A549 (cell line): Measurements from ENCODE around the gene SERPINA3. TPM values are rescaled to one million over a fixed set of nuclear protein-coding genes. Genes with fewer than 3 reads are reported as not detected.

Source experiments
- ATAC-seq, 2 experiments: fragments of 200-7000 bp in 1 of 2; fragments of >200 bp in 1 of 2; cut with Nextera tagmentation in 1 of 2; cut with Tn5 transposase in 1 of 2; 3 replicates each; pipeline versions ENCODE4 v1.8.0 to v1.9.1; 2018 to 2020; ENCODE audit warnings: mild to moderate bottlenecking in 1 of 2, moderate library complexity in 1 of 2
- CTCF ChIA-PET: fragments of 300-600 bp; sonication (Branson Sonifier 250); formaldehyde crosslinking; extraction: SDS; loops from one replicate; lab custom pipeline; 2021; ENCODE audit warnings: antibody characterized with exemption, inconsistent platforms; lab: Yijun Ruan, JAX
- POLR2A ChIA-PET: fragments of 350-600 bp; formaldehyde crosslinking; extraction: SDS; loops from one replicate; lab custom pipeline; 2021; ENCODE audit warnings: antibody characterized with exemption, inconsistent platforms; lab: Yijun Ruan, JAX
- DNase-seq, 2 experiments: peaks; one replicate each; pipeline versions ENCODE4 v3.0.0 to v3.0.0-alpha.2; 2011 to 2016; ENCODE audit warnings: low read depth in 1 of 2, low spot score in 1 of 2
- FAIRE-seq: peaks from 2 replicates; lab custom pipeline; 2011; peaks lifted over from hg19 to GRCh38; lab: Jason Lieb, UNC
- H3K27ac ChIP-seq, 2 experiments: fragments of >200 bp; sonication (Bioruptor Twin); formaldehyde crosslinking; 3 replicates each; pipeline ENCODE4 v1.5.1; 2016 to 2017
- H3K4me1 ChIP-seq: fragments of >200 bp; sonication (Bioruptor Twin); formaldehyde crosslinking; 3 replicates; pipeline ENCODE4 v1.6.1; 2016
- H3K4me2 ChIP-seq: fragments of >200 bp; sonication (Bioruptor Twin); formaldehyde crosslinking; 3 replicates; pipeline ENCODE4 v1.6.1; 2016
- H3K4me3 ChIP-seq: fragments of >200 bp; sonication (Bioruptor Twin); formaldehyde crosslinking; 3 replicates; pipeline ENCODE4 v1.5.1; 2016
- H3K9me3 ChIP-seq: fragments of >200 bp; sonication (Bioruptor Twin); formaldehyde crosslinking; 3 replicates; pipeline ENCODE4 v1.6.1; 2016
- CBX8 ChIP-seq: fragments of 200-600 bp; sonication (generic); IDR thresholded peaks from 2 replicates; pipeline ENCODE4 v1.6.1; 2016
- EHMT2 ChIP-seq: fragments of 200-600 bp; sonication (generic); IDR thresholded peaks from 2 replicates; pipeline ENCODE4 v1.6.1; 2016; ENCODE audit warnings: antibody characterized with exemption, low read depth, mild to moderate bottlenecking, moderate library complexity
- ELK1 ChIP-seq: fragments of 150-350 bp; IDR thresholded peaks from 2 replicates; pipeline ENCODE4 v1.6.1; 2014; ENCODE audit warnings: low read depth, mild to moderate bottlenecking, low read length
- EP300 ChIP-seq, 2 experiments: fragments of >200 bp; sonication (Bioruptor Twin); formaldehyde crosslinking; IDR thresholded peaks; 2 replicates in 1 of 2; 3 replicates in 1 of 2; pipeline ENCODE4 v1.6.1; 2016 to 2017
- FOSL2 ChIP-seq, 2 experiments: fragments of 450-650 bp in 1 of 2; fragments of >200 bp in 1 of 2; sonication (Bioruptor Twin) in 1 of 2; formaldehyde crosslinking; IDR thresholded peaks; 2 replicates each; pipeline versions ENCODE4 v1.5.0 to v1.6.1; 2016 to 2020; ENCODE audit warnings: mild to moderate bottlenecking in 1 of 2, moderate library complexity in 1 of 2
- HDAC2 ChIP-seq: fragments of 200-600 bp; sonication (generic); IDR thresholded peaks from 2 replicates; pipeline ENCODE4 v1.6.1; 2016
- HOXB5 ChIP-seq: fragments of 250-450 bp; sonication (Bioruptor Pico); IDR thresholded peaks from 2 replicates; pipeline ENCODE4 v1.5.0; 2020; ENCODE audit warnings: mild to moderate bottlenecking, moderate library complexity
- KDM1A ChIP-seq: fragments of 200-600 bp; sonication (generic); IDR thresholded peaks from 2 replicates; pipeline ENCODE4 v1.6.1; 2016; ENCODE audit warnings: low read depth, mild to moderate bottlenecking
- MAFK ChIP-seq: fragments of 450-650 bp; IDR thresholded peaks from 2 replicates; pipeline ENCODE4 v1.6.1; 2014; ENCODE audit not compliant: partially characterized antibody
- PHF8 ChIP-seq: fragments of 200-600 bp; sonication (generic); IDR thresholded peaks from 2 replicates; pipeline ENCODE4 v1.6.1; 2016; ENCODE audit warnings: low read depth, mild to moderate bottlenecking, antibody characterized with exemption, moderate library complexity, borderline replicate concordance
- POLR2A ChIP-seq: IDR thresholded peaks from 2 replicates; pipeline ENCODE4 v1.6.1; 2012; ENCODE audit warnings: mild to moderate bottlenecking, low read length
- RAD21 ChIP-seq, 2 experiments: fragments of >200 bp in 1 of 2; sonication (Bioruptor Twin) in 1 of 2; formaldehyde crosslinking in 1 of 2; IDR thresholded peaks in 1 of 2; conservative IDR thresholded peaks in 1 of 2; 2 replicates in 1 of 2; 3 replicates in 1 of 2; pipeline ENCODE4 v1.6.1; 2012 to 2018; ENCODE audit warnings: inconsistent platforms in 1 of 2
- ZSCAN20 ChIP-seq: fragments of 250-450 bp; sonication (Bioruptor Pico); IDR thresholded peaks from 2 replicates; pipeline ENCODE4 v1.8.0; 2022; ENCODE audit warnings: mild to moderate bottlenecking, moderate library complexity
- WGBS: methylation state at CpG from one replicate; pipeline ENCODE4 v1.1.6; 2017; ENCODE audit errors: missing lambda C conversion rate; 5-methylcytosine and 5-hydroxymethylcytosine counted together
- polyA plus RNA-seq, 4 experiments: library from polyadenylated mRNA; depleted of rRNA in 3 of 4; stranded (reverse); fragments of >200 nt; fragmentation: RNase III in 1 of 4; extraction: RNeasy Plus Mini Kit Qiagen cat#74134 plus additional on column Dnase treatment in 1 of 4; gene quantifications; 2 replicates in 3 of 4; 3 replicates in 1 of 4; pipeline ENCODE4 v1.2.3, GENCODE V29; 2011 to 2017
- TF ChIP-seq, protein P1 (sequence below): IDR thresholded peaks from 2 replicates; pipeline ENCODE4 v1.6.1; 2012; ENCODE audit warnings: low read depth, borderline replicate concordance
- TF ChIP-seq, protein P2 (sequence below): fragments of >200 bp; sonication (Bioruptor Twin); formaldehyde crosslinking; IDR thresholded peaks from 3 replicates; pipeline ENCODE4 v1.6.1; 2016

The SERPINA3 gene
- polyA plus RNA-seq, 2 of the 4 experiments (the other 2 are of a cell fraction), result 3.1 to 9.1 TPM

- no peak for DNase-seq
- no peak for ATAC-seq
- POLR2A ChIA-PET, result no interaction called here
- Histone ChIP-seq H3K4me2 (no peak overlapping the region), H3K27ac (no peak overlapping the region), H3K4me3 (no peak overlapping the region), H3K4me1 (peaks cover 8% of the 10 kb centered on the region), H3K9me3 (peaks cover 45% of the 10 kb centered on the region)
- CTCF ChIA-PET, result interaction anchor here (0.6 to 2.2 kb wide), 4 partner anchors 15 to 1288 kb away, joined by 3 to 11 read pairs (median 4); partner anchors contain the start of gene IFI27L2
- WGBS, result 34% methylated on average over 5 of the region's 5 CpGs
- no peak for FAIRE-seq
- TF ChIP-seq HDAC2 (no peak), ELK1 (no peak), RAD21 (conservative IDR thresholded peaks at IDR 0.05 in 1 of 2, IDR thresholded peaks at IDR 0.05 in 1 of 2) (no peak), EP300 (IDR thresholded peaks at IDR 0.05) (no peak)
- TF ChIP-seq, protein P1, sequence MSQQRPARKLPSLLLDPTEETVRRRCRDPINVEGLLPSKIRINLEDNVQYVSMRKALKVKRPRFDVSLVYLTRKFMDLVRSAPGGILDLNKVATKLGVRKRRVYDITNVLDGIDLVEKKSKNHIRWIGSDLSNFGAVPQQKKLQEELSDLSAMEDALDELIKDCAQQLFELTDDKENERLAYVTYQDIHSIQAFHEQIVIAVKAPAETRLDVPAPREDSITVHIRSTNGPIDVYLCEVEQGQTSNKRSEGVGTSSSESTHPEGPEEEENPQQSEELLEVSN, result no peak
Observed at GRCh38 chr14:94617366-94617941, 5.3 kb downstream of the SERPINA3 start.

DNA sequence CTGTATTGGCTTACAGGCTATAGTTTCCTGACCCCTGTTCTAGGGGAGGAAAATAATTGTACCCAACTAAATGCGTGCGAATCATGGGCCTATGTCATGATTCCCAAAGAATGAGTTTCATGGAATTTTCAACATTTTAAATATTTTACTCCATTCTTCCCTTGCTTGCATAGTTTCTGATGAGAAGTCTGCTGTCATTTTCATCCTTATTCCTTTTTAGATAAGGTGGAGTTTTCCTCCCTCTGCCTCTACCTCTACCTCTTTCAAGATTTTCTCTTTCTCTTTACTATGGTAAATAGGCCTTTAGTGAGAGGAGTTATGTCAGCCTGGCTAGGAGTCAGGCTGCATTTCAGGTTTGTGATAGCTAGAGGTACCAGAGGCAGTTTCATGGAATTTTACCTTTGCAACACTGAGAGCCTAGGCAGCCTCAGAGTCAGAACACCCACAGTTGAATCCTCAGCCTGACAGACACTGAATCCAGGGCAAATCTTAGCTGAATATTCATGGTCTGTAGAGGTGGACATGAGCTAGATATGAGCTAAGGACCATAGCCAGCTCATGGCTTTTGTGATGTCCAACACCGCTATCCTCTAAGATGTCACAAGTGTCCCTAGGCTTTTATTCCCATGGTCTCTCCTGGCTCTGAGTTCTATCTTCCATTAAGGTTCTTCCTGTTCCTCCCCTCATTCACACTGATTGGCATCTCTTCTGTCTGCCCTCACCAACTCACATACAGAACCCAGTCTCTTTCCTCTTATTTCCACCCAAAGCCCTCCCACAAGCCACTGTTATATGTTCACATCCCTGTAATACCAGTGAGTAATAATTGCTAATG, 6.0 kb downstream of the SERPINA3 start:
- H3K27ac ChIP-seq, result no peak overlapping the region
- ChIA-PET CTCF (interaction anchor here (0.6 to 2.2 kb wide), 5 partner anchors 11 to 1288 kb away, joined by 3 to 11 read pairs (median 4); partner anchors contain the start of gene IFI27L2), POLR2A (no interaction called here)
- H3K4me1 ChIP-seq, result peaks cover under 1% of the 10 kb centered on the region; the same call in 2 of the 3 replicates
- ATAC-seq (no peak), FAIRE-seq (no peak), DNase-seq (no peak)
- H3K4me2 ChIP-seq, result no peak overlapping the region
- H3K4me3 ChIP-seq, result no peak overlapping the region
- TF ChIP-seq KDM1A (peak; percentile 56; the same call in 1 of the 2 replicates), CBX8 (no peak)
- peaks cover 45% of the 10 kb centered on the region for H3K9me3 ChIP-seq
- WGBS, result 44% methylated on average over 3 of the region's 3 CpGs

GRCh38 chr14:94619297-94619696, 7.1 kb downstream of the SERPINA3 start:
- H3K9me3 ChIP-seq, result peaks cover 45% of the 10 kb centered on the region
- H3K4me1 ChIP-seq, result no peaks in the 10 kb centered on the region
- no peak overlapping the region for H3K4me3 ChIP-seq
- FAIRE-seq (no peak), DNase-seq (no peak)
- WGBS, result 6% methylated on average over 4 of the region's 6 CpGs
- TF ChIP-seq RAD21 (conservative IDR thresholded peaks at IDR 0.05 in 1 of 2, IDR thresholded peaks at IDR 0.05 in 1 of 2), result no peak
- TF ChIP-seq ZSCAN20 (CRISPR knock-in tag), result no peak
- no peak for TF ChIP-seq POLR2A
- TF ChIP-seq MAFK, result no peak
- TF ChIP-seq, protein P2, sequence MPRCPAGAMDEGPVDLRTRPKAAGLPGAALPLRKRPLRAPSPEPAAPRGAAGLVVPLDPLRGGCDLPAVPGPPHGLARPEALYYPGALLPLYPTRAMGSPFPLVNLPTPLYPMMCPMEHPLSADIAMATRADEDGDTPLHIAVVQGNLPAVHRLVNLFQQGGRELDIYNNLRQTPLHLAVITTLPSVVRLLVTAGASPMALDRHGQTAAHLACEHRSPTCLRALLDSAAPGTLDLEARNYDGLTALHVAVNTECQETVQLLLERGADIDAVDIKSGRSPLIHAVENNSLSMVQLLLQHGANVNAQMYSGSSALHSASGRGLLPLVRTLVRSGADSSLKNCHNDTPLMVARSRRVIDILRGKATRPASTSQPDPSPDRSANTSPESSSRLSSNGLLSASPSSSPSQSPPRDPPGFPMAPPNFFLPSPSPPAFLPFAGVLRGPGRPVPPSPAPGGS, result no peak
- TF ChIP-seq FOSL2 (IDR thresholded peaks at IDR 0.05), result no peak
- TF ChIP-seq FOSL2 (CRISPR knock-in tag; IDR thresholded peaks at IDR 0.05), result no peak
- TF ChIP-seq HOXB5 (CRISPR knock-in tag), result no peak
- no peak for TF ChIP-seq PHF8
- no peak for TF ChIP-seq EHMT2
- TF ChIP-seq, all 56 proteins: peak for 0
- ATAC-seq, result no peak
- H3K27ac ChIP-seq, result no peak overlapping the region
- CTCF ChIA-PET, result no interaction called here
- H3K4me2 ChIP-seq, result no peak overlapping the region
- POLR2A ChIA-PET, result no interaction called here
